Measurements from ENCODE around the gene COL27A1.

GRCh38 chr9:114336699-114337395 lies 181.5 kb downstream of the COL27A1 start:
- TF ChIP-seq EZH2 (IDR thresholded peaks at IDR 0.05; ENCODE audit: borderline replicate concordance) (no peak), CTCF (IDR thresholded peaks at IDR 0.05; ENCODE audit: poor library complexity) (no peak)
